Fibroblast of lung (primary cell): ENCODE measurements around the gene HNRNPCL4. TPM values are rescaled to one million over a fixed set of nuclear protein-coding genes. Genes with fewer than 3 reads are reported as not detected.
"Not testable (repeated sequence)": the region's sequence is repeated elsewhere in the genome, so short reads cannot be mapped to it uniquely, and the experiment has no call there.

ENCODE experiments used
- DNase-seq, 2 donors: peaks; one replicate each; pipeline versions ENCODE4 v3.0.0 to v3.0.0-alpha.2; 2010; ENCODE audit warnings: low read depth in 2 of 2
- H2AFZ ChIP-seq: 2 replicates; pipeline ENCODE4 v1.5.1; 2012; ENCODE audit warnings: low read length, control low read depth, inconsistent platforms
- H3K27ac ChIP-seq: 2 replicates; pipeline ENCODE4 v1.5.1; 2011; ENCODE audit warnings: low read length, control low read depth; ENCODE audit not compliant: insufficient read depth
- H3K27me3 ChIP-seq: 2 replicates; pipeline ENCODE4 v1.5.1; 2011; ENCODE audit warnings: mild to moderate bottlenecking, low read length; ENCODE audit not compliant: control insufficient read depth, insufficient read depth
- H3K36me3 ChIP-seq: 2 replicates; pipeline ENCODE4 v1.5.1; 2011; ENCODE audit warnings: low read length; ENCODE audit not compliant: control insufficient read depth, insufficient read depth
- H3K4me1 ChIP-seq: 2 replicates; pipeline ENCODE4 v1.5.1; 2011; ENCODE audit warnings: low read length; ENCODE audit not compliant: control insufficient read depth, insufficient read depth; ENCODE audit errors: extremely low read depth
- H3K4me2 ChIP-seq: 2 replicates; pipeline ENCODE4 v1.5.1; 2011; ENCODE audit warnings: low read length, control low read depth; ENCODE audit not compliant: insufficient read depth; ENCODE audit errors: extremely low read depth
- H3K4me3 ChIP-seq, 4 experiments: fragments of 200-600 bp in 1 of 4; sonication (generic) in 1 of 4; replicated peaks in 1 of 4; 2 replicates each; pipeline ENCODE4 v1.5.1; 2011 to 2016; ENCODE audit warnings: low read length in 4 of 4, low read depth in 3 of 4, mild to moderate bottlenecking in 3 of 4, control low read depth in 2 of 4, inconsistent platforms in 1 of 4, mixed read lengths in 1 of 4; ENCODE audit not compliant: insufficient read depth in 1 of 4; ENCODE audit errors: control extremely low read depth in 1 of 4
- H3K79me2 ChIP-seq: 2 replicates; pipeline ENCODE4 v1.5.1; 2012; ENCODE audit warnings: mild to moderate bottlenecking, low read length, inconsistent platforms; ENCODE audit not compliant: control insufficient read depth, insufficient read depth
- H3K9ac ChIP-seq: 2 replicates; pipeline ENCODE4 v1.5.1; 2011; ENCODE audit warnings: mild to moderate bottlenecking, low read length, control low read depth; ENCODE audit not compliant: insufficient read depth
- H3K9me3 ChIP-seq: 2 replicates; pipeline ENCODE4 v1.5.1; 2012; ENCODE audit warnings: low read depth, low read length; ENCODE audit not compliant: control insufficient read depth, insufficient read depth
- H4K20me1 ChIP-seq: 2 replicates; pipeline ENCODE4 v1.5.1; 2011; ENCODE audit warnings: low read length; ENCODE audit not compliant: control insufficient read depth, insufficient read depth; ENCODE audit errors: extremely low read depth
- polyA minus RNA-seq: library from RNA; depleted of rRNA, polyadenylated mRNA; stranded (reverse); fragments of >200 nt; gene quantifications from 2 replicates; pipeline ENCODE4 v1.2.3, GENCODE V29; 2011; ENCODE audit warnings: low replicate concordance
- polyA plus RNA-seq, 2 donors: library from polyadenylated mRNA; depleted of rRNA in 1 of 2; stranded (reverse) in 1 of 2; unstranded in 1 of 2; fragments of >200 nt; gene quantifications; 2 replicates each; pipeline ENCODE4 v1.2.1, GENCODE V29; 2011 to 2012; ENCODE audit warnings: missing spikeins in 1 of 2
- total RNA-seq: library from RNA; depleted of rRNA; stranded (reverse); fragments of >200 nt; gene quantifications from 2 replicates; pipeline ENCODE4 v1.2.1, GENCODE V29; 2014

HNRNPCL4 gene
- total RNA-seq (not detected in 2 replicates), polyA plus RNA-seq (not detected in 2 replicates), polyA minus RNA-seq (not detected in 2 replicates)
- not detected in 2 replicates for polyA plus RNA-seq (2012)

DNA sequence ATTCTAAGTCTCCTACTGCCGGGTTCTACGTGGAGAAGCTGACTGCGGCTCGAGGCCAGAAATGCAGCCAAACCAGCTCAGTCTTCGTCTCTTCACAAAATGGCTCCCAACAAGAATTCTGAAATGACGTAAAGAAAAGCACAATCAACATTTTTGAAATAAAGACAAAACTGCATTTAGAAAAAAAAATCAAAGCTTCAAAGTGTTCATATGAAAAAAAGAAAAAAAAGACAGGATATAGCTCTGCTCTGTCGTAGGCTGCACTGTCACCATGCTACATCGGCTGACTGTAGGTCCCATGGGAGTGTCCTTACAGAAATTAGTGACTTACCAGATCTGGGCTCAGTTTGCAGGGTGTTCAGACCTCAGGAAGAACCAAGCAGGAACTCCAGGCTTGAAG is at the start of gene HNRNPCL4:
Gene HNRNPCL4, minus strand, starts transcription at position 101 of the 400 bp plus-strand sequence. CDS start 164 bp downstream, outside the sequence.
- not testable (repeated sequence) for H3K4me3 ChIP-seq, H3K36me3 ChIP-seq, H3K9ac ChIP-seq, H3K4me1 ChIP-seq, H3K79me2 ChIP-seq, H3K9me3 ChIP-seq, DNase-seq, H4K20me1 ChIP-seq, H3K4me2 ChIP-seq, H3K27ac ChIP-seq, H2AFZ ChIP-seq, H3K27me3 ChIP-seq

- H3K27me3 ChIP-seq = not testable (repeated sequence)
These were observed 43.3 kb upstream of the HNRNPCL4 start for GRCh38 chr1:13208712-13209111.

GRCh38 chr1:13201309-13201708 is 35.9 kb upstream of the HNRNPCL4 start, which contains the start of gene PRAMEF13:
TSS of gene PRAMEF13 (minus strand) at chr1:13201409. CDS start at chr1:13199589, 1,820 bp downstream.
- H3K36me3 ChIP-seq, H3K27me3 ChIP-seq, H4K20me1 ChIP-seq, H3K9ac ChIP-seq, H3K4me3 ChIP-seq, H3K4me2 ChIP-seq, H3K9me3 ChIP-seq, H3K4me1 ChIP-seq, H3K27ac ChIP-seq, H3K79me2 ChIP-seq, H2AFZ ChIP-seq, DNase-seq: not testable (repeated sequence)

More at GRCh38 chr1:13208712-13209111, 43.3 kb upstream of the HNRNPCL4 start:
- not testable (repeated sequence) for H3K4me2 ChIP-seq, H3K4me1 ChIP-seq, H3K36me3 ChIP-seq, H2AFZ ChIP-seq, H3K9ac ChIP-seq, H3K27ac ChIP-seq, H3K9me3 ChIP-seq, H3K79me2 ChIP-seq, H4K20me1 ChIP-seq, H3K4me3 ChIP-seq, DNase-seq

- not testable (repeated sequence) for H3K79me2 ChIP-seq, H3K4me3 ChIP-seq, H4K20me1 ChIP-seq, H3K27ac ChIP-seq, H3K36me3 ChIP-seq, H2AFZ ChIP-seq, H3K9ac ChIP-seq, H3K9me3 ChIP-seq, H3K27me3 ChIP-seq, H3K4me2 ChIP-seq, H3K4me1 ChIP-seq
- DNase-seq = peak in 1 of 2 donors; percentile 0
These were observed 6.1 kb upstream of the HNRNPCL4 start, which contains the start of gene PRAMEF9 for GRCh38 chr1:13171548-13171947. TSS of gene PRAMEF9 (plus strand) at chr1:13171848. CDS start at chr1:13175281, 3,433 bp downstream.

- H3K9ac ChIP-seq, H3K4me2 ChIP-seq, DNase-seq, H3K4me3 ChIP-seq, H3K27ac ChIP-seq, H3K27me3 ChIP-seq, H3K36me3 ChIP-seq, H3K4me1 ChIP-seq, H3K79me2 ChIP-seq, H2AFZ ChIP-seq, H4K20me1 ChIP-seq, H3K9me3 ChIP-seq: not testable (repeated sequence)
These were observed 9.5 kb downstream of the HNRNPCL4 start, which contains the start of gene PRAMEF26 for GRCh38 chr1:13155909-13156308. TSS of gene PRAMEF26 (minus strand) at chr1:13156009. CDS start at chr1:13153095, 2,914 bp downstream.

- not testable (repeated sequence) for H3K4me3 ChIP-seq, H3K36me3 ChIP-seq, H3K4me2 ChIP-seq, H3K9ac ChIP-seq, DNase-seq, H4K20me1 ChIP-seq, H3K27ac ChIP-seq, H2AFZ ChIP-seq, H3K27me3 ChIP-seq, H3K79me2 ChIP-seq, H3K9me3 ChIP-seq, H3K4me1 ChIP-seq
These were observed 48.7 kb downstream of the HNRNPCL4 start, which contains the start of gene HNRNPCL2 for GRCh38 chr1:13116754-13117153. TSS of gene HNRNPCL2 (minus strand) at chr1:13116854. CDS start at chr1:13116400, 454 bp downstream.
